Choroid plexus epithelial cell (primary cell): Measurements from ENCODE around the gene TAF11L4.
"Not testable (repeated sequence)": the region's sequence is repeated elsewhere in the genome, so short reads cannot be mapped to it uniquely, and the experiment has no call there.

ENCODE experiments used
- DNase-seq: peaks from one replicate; pipeline ENCODE4 v3.0.0-alpha.2; 2010; ENCODE audit warnings: low read depth
- H3K4me3 ChIP-seq: 2 replicates; pipeline ENCODE4 v1.5.1; 2011; ENCODE audit warnings: low read depth, mild to moderate bottlenecking, control low read depth, low read length, moderate library complexity
- CTCF ChIP-seq: conservative IDR thresholded peaks from 2 replicates; pipeline ENCODE4 v1.5.1; 2011; ENCODE audit warnings: low read depth, mild to moderate bottlenecking, control low read depth, inconsistent platforms, low read length, moderate library complexity

Gene TAF11L4

GRCh38 chr5:17492770-17493169, 28.8 kb upstream of the TAF11L4 start:
- no peak for DNase-seq
- H3K4me3 ChIP-seq: no peak overlapping the region
- no peak for TF ChIP-seq CTCF

- no peak for TF ChIP-seq CTCF
- H3K4me3 ChIP-seq: no peak overlapping the region
- DNase-seq: no peak
These were observed 24.2 kb upstream of the TAF11L4 start for GRCh38 chr5:17497446-17497845.

GRCh38 chr5:17497931-17498330, 23.7 kb upstream of the TAF11L4 start, which contains the start of gene TAF11L2:
Gene TAF11L2, plus strand, starts transcription at chr5:17498231.
- H3K4me3 ChIP-seq, DNase-seq: not testable (repeated sequence)

- no peak overlapping the region for H3K4me3 ChIP-seq
- no peak for DNase-seq
- TF ChIP-seq CTCF: no peak
These were observed 9.8 kb upstream of the TAF11L4 start for GRCh38 chr5:17511775-17512325.

GRCh38 chr5:17517526-17517925, 4.1 kb upstream of the TAF11L4 start:
- DNase-seq, H3K4me3 ChIP-seq: not testable (repeated sequence)

- not testable (repeated sequence) for DNase-seq, H3K4me3 ChIP-seq
These were observed 3.5 kb upstream of the TAF11L4 start, which contains the start of gene TAF11L3 for GRCh38 chr5:17518067-17518466. Gene TAF11L3, plus strand, starts transcription at chr5:17518367.

GRCh38 chr5:17519508-17519907, 2.1 kb upstream of the TAF11L4 start:
- not testable (repeated sequence) for H3K4me3 ChIP-seq, DNase-seq

- not testable (repeated sequence) for H3K4me3 ChIP-seq, DNase-seq
These were observed 3.3 kb downstream of the TAF11L4 start, which contains the start of gene TAF11L5 for GRCh38 chr5:17524935-17525334. Gene TAF11L5, plus strand, starts transcription at chr5:17525235.

- DNase-seq, H3K4me3 ChIP-seq: not testable (repeated sequence)
These were observed 4.9 kb downstream of the TAF11L4 start for GRCh38 chr5:17526504-17526903.

GRCh38 chr5:17528369-17528768, 6.8 kb downstream of the TAF11L4 start, which contains the start of gene TAF11L6:
Gene TAF11L6, plus strand, starts transcription at chr5:17528669.
- DNase-seq, H3K4me3 ChIP-seq: not testable (repeated sequence)
